DMS153 treated with DMSO at 0.1 percent for 48 hours (cell line): ENCODE results near the gene EGLN2.
A peak's percentile ranks its signal among the peaks of the same experiment; 100 is the strongest.
"Not testable (repeated sequence)": the region's sequence is repeated elsewhere in the genome, so short reads cannot be mapped to it uniquely, and the experiment has no call there.

Experiments
- DNase-seq: peaks from one replicate; lab custom pipeline; 2025; ENCODE audit not compliant: unreplicated experiment; lab: John Stamatoyannopoulos, UW

The EGLN2 gene

DNA sequence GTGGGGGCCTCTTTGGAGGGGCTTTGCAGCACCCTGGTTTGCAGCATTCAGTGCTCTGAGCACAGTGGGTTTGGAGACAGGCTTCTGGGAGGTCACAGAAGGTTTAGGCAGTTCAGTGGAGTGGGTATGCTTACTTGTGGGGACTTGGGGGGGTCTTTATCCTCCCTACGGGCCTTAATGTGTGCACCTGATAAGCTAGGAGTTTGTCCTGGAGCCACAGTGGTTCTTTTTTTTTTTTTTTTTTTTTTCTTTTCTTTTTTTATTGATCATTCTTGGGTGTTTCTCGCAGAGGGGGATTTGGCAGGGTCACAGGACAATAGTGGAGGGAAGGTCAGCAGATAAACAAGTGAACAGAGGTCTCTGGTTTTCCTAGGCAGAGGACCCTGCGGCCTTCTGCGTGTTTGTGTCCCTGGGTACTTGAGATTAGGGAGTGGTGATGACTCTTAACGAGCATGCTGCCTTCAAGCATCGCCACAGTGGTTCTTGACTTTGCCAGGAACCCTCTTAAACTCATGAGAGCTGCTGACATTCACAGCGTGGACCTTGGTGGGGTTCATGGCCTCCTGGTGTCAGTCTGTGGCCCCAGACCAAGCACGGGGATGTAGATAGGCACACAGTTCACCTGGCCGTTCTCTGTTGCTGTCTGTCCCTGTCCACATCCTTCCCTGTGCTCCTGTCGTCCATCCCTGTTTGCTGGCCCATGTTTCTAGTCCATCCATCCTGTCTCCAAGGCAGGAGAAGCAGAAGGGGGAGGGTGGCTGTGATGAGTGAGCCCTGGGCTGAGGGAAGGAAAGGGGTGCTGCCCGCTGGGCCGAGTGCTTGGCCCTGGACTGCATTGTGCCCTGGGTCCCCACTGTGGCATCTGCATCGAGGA lies 2.7 kb downstream of the EGLN2 start:
- DNase-seq: no peak

DNA sequence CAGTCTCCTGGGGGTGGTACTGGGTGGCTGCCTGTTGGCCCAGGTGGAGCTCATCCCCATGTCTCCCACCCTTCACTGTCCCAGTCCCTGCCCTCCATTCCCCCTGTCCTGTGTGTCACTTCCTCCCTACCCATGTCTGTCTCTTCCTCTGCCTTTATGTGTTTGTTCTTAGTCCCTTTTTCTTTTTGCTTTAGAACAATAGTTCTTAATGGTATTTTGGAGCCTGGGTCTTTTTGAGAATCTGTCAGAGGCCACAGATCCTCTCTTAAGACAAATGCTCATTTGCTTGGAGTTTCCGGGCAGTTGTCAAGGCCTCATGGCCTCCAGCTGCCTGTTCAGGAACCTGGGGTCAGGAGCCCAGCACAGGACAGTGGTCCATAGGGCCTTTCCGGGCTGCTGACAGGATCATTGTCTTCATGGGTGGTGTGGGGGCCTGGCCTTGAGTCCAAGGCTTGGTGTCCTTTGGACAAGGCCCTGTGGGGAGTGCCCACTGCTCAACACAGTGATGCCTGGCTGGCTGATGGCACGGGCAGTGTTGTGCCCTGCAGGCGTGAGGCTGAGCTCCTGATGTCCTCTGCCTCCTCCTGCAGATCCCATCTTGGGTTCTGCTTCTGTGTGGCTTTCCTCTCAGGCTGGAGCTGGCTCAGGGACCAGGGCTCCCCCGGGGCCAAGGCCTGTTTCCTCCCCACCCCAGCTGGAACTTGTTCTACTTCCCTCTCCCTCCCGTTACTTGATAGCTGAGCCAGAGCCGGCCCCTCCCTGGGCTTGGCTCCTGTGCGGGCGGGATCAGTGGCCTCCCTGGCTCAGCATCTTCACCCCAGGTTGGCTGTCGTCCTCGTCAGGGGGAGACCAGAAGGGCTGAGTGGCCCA lies 3.5 kb downstream of the EGLN2 start:
- no peak for DNase-seq

DNA sequence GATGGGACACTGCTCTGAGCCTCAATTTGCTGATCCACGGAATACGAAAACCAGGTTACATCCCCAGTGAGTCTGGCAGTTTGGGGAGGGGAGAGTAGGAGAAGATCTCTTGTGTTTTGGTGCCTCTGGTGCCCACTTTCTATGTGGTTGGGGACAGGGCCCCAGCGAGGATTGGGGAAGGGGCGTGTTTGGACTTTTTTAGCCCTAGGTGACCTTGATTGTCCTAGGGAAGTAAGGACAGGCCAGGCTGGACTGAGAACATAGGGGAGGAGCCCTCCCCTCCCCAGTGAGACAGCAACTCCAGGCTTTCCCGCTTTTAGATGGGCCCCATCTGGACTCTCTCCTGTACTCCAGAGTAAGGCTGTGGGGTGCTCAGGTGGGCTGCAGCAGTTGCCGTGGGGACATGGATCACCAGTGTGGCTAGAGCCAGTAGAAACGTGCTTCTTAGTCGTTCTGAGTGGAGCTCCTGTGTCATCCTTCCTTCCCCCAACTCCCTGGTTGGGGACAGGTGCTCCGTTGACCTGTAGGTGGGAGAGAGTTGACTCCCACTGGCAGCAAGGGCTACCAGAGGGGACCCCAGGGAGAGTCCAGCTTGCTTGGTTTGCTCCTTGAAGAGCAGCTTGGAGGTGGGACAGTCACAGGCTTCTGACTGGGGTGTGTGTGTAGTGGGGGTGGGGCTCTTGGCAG lies 4.3 kb downstream of the EGLN2 start:
- no peak for DNase-seq

DNA sequence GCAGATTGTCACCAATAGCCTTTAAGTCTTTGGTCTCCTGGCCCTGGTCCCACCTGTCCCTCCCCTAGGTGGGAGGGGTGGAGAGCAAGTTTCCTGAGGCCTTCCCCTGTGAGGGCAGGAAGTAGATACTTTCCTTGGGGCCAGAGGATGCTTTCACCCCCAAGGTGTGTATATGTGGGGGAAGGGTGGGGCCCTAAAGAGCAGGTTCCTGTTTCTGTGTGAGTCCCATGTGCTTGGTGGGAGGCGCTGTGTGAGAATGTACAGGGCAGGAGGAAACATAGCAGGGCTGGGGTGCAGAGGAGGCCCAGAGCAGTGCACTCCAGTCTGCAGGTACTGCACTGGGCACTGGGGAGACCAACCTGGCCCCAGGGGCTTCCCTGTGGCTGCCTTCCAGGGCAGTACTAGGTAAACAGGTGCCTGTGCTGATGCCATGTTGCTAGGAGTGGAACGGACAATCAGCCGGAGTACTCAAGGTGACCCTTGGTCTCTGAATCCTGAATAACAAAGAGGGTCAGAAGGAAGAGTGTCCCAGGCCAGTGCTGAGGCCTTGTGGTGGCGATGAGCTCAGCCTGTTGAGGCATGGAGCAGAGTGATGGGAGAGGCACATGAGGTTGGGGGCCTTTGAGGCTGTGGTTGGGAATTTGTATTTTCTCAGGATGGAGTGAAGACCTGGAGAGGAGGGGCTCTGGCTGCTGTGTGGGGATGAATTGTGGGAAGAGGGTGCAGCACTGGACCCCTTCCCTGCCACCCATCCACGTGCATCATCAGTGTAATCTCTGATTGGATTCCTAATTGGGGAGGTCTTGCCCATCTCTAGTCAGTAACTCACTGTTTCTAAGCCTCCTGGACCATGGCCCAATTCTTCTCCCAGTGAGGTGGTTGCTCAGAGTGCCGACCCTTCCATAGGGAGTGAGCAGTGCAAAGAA lies 5.1 kb downstream of the EGLN2 start:
- DNase-seq: no peak

DNA sequence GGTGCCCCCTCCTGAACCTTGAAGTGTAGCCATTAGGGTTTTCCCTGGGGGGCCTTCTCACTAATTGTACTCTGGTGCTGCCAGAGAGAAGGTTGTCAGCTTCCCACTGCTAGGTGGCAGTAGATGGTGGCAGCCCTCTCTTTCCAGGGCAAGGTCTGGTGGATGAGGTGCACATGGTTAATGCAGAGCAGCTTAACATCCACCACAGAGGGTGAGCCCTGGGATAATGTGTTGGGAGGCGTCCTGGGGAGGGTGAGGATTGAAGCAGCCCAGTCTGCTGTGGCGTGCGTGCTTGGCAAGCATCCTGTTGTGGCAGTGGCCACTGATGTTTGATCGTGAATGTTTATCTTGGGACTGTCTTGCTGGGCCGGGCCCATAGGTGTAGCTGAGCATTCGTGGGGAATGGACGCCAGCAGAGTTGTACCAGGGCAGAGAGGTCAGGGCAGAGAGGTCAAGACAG lies 5.8 kb downstream of the EGLN2 start:
- no peak for DNase-seq

DNA sequence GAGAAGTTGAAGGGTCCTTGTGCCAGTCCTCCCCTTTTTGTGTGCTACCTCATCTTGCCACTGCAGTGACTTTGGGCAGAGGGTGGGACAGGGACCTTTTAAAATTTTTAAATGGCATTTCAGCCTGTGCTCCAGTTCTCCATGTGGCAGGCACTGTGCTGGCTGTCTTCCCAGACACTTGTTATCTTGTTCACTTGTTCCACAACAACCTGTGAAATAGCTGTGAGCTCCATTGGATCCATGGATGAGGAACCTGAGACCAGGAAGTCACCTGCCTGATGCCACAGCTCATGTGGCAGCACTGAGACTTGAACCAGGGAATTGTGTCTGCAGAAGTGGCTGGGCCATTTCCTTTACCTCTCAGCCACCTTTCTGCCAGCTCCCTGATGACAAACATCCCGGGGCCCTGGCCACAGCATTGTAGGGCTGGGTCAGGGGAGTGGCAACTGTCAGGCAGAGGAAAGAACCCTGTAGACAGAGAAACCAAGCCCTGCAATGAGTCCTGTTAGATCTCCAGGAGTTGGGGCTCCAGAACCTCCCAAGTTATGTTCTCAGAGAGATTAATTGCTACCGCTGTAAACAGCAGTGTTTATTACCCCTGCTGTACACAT lies 6.4 kb downstream of the EGLN2 start:
- no peak for DNase-seq

DNA sequence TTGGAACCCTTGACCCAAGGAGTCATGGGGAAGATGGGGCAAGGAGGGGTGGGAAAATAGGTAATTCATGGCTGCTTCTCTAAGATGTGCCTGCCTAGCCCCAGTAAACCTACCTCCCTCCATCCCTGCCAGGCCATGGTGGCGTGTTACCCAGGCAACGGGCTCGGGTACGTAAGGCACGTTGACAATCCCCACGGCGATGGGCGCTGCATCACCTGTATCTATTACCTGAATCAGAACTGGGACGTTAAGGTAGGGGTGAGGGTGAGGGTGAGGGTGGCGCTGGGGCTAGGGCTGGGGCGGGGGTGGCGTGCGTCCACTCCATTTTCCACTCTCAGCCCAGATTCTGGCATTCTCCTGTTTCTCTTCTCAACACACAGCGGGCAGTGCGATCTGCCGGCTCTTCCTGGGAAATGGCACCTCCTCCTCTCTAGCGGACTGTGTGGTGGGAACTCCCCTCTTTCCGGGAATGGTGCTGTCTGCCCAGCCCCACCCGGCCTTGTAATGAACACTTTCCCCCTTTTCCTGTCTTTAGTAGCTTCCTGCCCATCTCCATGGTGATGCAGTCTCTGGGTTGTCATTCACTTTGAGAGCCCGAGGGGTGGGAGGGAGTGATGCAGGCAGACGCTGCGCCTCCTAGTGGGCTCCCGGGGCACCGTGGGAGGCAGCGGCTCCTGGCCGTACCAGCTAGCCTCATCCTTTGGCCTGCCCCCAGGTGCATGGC lies 7.6 kb downstream of the EGLN2 start:
- DNase-seq: no peak

DNA sequence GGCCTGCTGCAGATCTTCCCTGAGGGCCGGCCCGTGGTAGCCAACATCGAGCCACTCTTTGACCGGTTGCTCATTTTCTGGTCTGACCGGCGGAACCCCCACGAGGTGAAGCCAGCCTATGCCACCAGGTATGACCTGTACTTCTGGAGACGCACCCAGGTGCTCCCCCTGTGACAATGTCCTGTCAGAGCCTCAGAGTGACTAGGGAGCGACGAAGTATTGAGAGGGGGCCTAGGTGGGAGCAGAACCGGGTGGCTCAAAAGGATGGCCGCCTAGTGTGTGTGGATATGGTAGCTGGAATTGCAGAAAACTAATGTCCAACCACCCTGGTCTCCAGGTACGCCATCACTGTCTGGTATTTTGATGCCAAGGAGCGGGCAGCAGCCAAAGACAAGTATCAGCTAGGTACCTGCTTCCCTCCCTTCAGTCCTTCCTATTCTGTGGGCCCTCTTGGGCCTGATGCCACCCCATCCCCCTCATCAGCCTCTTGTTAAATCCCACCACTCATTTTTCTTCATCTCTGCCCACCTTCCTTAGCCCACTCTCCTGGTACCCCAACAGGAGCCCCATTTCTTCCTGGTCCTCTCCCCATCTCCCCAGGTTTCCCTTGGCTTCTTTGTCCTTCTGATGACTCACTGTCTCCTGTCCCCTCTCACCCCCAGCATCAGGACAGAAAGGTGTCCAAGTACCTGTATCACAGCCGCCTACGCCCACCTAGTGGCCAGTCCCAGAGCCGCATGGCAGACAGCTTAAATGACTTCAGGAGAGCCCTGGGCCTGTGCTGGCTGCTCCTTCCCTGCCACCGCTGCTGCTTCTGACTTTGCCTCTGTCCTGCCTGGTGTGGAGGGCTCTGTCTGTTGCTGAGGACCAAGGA lies 8.4 kb downstream of the EGLN2 start:
- no peak for DNase-seq

DNA sequence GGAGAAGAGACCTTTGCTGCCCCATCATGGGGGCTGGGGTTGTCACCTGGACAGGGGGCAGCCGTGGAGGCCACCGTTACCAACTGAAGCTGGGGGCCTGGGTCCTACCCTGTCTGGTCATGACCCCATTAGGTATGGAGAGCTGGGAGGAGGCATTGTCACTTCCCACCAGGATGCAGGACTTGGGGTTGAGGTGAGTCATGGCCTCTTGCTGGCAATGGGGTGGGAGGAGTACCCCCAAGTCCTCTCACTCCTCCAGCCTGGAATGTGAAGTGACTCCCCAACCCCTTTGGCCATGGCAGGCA lies 9.0 kb downstream of the EGLN2 start:
- no peak for DNase-seq

DNA sequence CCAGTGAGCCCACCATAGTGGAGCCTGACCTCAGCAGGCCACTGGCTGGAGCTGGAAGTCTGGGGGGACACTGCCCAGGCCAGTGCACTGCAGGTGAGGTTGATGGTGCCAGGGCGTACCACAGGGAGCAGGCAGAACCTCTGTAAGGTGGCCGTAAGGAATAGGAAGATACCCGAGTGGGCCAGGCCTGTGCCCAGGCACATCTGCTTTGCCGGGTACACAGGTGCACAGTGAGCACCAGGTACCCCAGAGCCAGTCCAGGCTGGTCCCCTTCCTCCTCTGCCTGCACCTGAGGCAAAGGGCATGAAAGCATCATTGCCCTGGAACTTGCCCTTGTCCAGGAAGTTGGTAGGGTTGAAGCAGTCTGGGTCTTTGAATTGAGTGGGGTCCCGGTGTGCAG lies 9.5 kb downstream of the EGLN2 start:
- no peak for DNase-seq

DNA sequence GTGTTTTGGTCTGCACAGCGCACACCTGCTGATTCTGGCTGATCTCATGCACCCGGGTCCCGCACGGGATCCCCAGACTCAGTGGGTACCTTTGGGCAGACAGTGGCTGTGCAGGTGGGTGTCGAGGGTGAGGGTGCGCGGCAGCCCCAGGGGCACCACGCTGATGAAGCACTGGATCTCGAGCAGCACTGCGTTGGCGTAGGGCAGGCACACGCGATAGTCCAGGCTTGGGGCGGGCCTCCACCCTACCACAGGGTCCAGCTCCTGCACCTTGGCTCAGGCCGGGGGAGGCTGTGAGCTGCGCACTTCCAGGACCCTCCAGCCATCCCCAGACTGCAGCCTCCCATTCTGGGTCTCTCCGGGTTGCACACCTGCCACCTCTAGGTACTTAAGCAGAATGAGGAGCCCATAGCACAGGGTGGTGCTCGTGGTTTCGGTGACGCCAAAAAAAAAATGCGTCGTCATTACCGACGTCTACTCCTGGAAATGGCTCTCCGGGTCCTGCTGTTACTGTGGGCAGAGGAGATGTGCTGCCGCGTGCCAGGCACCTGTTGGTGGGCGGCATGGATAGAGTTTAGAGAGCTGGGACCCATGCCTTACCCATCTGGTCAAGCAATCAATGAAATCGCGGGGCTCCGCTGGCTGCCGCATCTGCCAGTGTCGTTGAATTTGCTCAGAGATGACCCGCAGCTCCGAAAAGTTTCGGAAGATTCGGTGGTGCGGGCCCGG lies 10.5 kb downstream of the EGLN2 start:
- no peak for DNase-seq

DNA sequence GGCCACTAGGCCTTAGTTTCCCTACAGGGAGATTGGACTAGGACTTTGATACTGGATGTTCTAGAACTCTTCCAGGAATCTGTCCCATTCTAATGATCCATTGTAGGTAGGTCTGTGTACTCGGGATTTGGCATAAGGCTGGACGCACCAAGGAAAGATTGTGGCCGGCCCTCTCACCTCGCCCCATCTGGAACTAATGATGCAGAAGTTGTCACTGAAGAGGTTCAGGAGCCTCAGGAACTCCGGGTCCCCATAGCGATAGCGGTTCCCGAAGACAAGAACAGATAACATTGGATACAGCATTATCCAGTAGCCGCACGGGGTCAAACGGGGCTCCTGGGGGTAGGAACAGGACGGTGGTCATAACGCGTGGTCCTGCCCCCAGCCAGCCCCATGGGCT lies 11.2 kb downstream of the EGLN2 start:
- no peak for DNase-seq

DNA sequence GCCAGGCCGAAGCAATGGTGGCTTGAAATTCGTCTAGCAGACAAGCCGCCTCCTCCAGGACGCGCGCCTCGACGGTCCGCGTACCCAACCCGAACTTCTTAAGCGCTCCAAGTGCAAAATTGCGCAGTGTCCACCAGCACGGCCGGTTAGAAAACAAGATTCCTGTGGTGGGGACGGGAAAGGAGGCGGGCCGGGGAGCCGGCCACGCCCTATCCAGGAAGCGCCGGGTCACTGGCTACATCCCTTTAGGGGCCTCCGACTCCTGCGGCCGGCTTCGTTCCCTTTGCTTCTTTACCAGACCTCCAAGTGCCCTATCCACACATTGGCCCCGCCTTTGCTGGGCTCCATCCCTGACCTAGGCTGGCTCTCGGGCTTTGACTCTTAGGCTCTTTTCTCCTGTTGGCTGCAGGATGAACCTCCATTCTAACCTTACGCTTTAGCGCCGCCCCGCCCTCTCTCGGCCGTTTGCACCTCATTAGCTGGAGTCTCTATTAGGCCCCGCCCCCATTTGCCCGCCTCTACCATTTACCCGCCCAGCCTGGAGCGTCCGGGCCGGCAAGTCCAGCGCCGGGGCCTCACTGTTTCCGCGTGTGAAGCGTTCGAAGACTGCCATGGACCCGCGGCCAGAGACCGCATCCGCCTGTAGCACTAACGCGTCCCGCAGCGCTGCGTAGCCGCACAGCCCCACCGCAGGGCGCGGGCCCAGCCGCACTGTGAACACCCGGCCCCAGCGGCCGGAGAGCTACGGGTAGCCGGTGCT lies 11.8 kb downstream of the EGLN2 start:
- DNase-seq: peak; percentile 31

DNA sequence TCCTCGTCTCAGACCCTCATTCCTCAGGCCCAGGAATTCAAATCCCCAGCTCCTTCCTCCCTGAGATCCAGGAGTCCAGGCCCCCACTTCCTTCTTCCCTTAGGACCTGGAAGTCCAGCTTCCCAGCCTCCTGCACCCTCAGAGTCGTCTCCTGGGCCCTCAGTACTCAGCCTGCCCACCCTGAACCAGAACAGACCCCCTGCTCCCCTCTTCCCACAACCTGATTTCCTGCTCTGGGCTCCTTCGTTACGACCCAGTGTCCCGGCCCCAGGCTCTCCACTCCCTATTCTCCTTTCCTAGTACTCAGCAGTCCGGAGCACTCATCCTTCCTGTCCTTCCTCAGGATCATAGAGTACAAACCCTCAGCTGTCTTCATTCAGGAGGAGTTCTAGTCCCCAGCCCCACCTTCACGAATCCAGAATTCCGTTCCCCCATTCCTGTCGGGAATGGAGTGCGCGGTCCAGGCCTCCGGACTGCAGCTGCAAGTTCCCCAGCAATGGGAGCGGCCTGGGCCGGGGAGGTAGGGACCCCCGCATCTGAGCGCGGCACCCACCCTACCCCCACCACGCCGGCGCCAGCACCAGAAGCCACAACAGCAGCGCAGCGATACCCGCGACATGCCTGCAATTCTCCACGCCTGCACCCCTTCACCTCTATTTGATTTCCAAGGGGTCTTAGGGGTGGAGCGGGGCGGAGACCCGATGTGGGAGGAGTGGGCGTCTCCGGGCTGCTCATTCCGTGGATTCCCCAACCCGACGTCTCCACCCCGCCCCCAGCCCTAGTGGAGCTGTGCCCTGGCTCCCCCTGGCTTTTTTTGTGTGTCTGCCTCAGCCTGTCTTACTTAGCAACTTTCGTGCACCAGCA lies 12.7 kb downstream of the EGLN2 start:
- no peak for DNase-seq

DNA sequence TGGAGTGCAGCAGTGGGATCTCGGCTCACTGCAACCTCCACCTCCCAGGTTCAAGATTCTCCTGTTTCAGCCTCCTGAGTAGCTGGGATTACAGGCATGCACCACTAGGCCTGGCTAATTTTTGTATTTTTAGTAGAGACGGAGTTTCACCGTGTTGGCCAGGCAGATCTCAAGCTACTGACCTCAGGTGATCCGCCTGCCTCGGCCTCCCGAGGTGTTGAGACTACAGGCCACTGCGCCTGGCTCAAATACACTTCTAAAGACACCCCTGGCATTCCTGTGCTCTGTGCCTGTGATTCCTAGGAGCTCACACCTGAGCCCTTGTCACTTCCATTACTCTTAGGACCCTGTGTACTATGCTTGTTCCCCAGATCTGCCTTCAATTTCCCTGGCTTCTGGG lies 13.6 kb downstream of the EGLN2 start:
- DNase-seq: not testable (repeated sequence)

DNA sequence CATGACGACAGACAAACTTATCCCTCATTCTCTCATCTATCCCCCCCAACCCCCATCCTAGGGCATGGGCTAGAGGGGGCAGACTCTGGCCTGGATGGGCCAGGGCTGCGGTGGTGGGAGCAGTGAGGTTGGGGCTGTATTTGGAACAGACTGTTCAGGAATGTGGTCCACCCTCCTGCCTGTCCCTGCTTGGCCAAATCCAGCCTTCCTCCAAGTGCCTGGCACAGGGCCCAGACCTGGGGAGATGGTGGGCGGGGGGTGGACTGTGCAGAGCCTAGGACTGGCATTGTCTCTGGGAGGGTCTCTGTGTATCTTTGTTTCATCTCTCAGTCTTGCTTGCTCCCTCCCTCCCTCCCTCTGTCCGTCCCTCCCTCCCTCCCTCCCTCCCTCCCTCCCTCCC lies 14.2 kb downstream of the EGLN2 start:
- no peak for DNase-seq
